ENCODE results near the gene EXOC4. TPM values are rescaled to one million over a fixed set of nuclear protein-coding genes. Genes with fewer than 3 reads are reported as not detected.

EXOC4 gene
- total RNA-seq, 1 donor from 2014 or later = 41.3 TPM

DNA sequence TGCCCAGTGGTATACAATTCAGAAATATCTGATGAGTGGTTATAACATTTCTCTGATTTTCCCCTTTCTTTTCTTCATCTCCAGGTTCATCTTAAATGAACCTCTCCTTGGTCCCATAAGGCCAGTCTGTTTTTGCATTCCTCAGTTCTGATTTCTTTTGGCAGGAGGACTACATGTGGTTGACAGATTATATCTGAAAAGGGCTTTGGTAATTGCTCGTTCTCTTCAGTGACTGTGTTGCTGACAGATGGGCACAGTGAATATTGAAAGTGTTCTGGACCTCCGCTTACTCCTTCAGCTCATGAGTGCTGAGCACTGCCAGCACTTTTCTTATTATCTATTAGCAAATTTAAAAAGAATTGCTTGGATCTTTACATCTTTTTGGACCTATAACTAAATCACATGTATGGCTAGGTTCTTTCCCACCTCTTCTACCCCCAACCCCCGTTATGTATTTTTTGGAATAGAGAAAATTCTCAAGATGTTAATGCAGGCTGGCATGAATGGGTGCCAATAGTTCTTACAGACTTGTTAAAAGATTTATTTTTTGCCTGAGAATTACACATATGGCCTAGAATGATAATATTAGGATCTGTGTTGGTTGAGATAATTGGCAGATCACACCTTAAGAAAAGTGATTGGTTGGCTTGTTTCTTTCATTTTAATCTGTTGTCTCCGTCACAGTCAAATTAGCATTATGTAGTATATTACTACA, 323.0 kb downstream of the EXOC4 start:
- H3K4me3 ChIP-seq (ENCODE audit: low read depth, low read length) = no peak overlapping the region
- TF ChIP-seq, protein P1, sequence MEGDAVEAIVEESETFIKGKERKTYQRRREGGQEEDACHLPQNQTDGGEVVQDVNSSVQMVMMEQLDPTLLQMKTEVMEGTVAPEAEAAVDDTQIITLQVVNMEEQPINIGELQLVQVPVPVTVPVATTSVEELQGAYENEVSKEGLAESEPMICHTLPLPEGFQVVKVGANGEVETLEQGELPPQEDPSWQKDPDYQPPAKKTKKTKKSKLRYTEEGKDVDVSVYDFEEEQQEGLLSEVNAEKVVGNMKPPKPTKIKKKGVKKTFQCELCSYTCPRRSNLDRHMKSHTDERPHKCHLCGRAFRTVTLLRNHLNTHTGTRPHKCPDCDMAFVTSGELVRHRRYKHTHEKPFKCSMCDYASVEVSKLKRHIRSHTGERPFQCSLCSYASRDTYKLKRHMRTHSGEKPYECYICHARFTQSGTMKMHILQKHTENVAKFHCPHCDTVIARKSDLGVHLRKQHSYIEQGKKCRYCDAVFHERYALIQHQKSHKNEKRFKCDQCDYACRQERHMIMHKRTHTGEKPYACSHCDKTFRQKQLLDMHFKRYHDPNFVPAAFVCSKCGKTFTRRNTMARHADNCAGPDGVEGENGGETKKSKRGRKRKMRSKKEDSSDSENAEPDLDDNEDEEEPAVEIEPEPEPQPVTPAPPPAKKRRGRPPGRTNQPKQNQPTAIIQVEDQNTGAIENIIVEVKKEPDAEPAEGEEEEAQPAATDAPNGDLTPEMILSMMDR (conservative IDR thresholded peaks at IDR 0.05; ENCODE audit: low read depth, low read length) = no peak
- DNase-seq (ENCODE audit: low read depth) = no peak

DNA sequence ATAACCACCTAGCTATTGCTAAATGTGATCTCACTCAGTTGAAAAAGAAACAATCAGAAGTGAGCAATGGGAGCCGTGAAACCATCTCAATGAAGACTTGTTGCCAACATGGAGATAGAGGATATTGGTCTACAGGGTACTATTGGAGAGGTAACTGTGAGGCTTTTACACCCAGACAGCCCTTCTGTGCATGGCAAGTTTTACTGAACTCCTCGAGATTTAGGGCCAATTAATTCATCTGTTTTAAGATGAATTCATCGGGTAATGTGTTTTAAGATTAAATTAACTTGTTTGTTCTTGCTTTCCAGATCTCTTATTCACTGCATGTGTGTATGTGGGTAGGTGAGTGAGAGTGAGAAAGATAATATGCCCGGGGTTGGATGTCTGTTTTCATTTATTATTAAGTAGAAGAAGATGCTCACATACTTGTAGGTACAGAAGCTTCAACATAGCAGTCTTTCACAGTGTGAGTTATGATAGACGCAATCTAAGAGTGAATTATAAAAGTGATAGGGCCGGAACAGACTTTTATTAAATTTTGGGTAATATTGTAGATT, 323.8 kb downstream of the EXOC4 start:
- H3K4me3 ChIP-seq (ENCODE audit: low read depth, low read length) = no peak overlapping the region
- no peak for DNase-seq (ENCODE audit: low read depth)
- TF ChIP-seq, protein P1 (conservative IDR thresholded peaks at IDR 0.05; ENCODE audit: low read depth, low read length) = no peak

DNA sequence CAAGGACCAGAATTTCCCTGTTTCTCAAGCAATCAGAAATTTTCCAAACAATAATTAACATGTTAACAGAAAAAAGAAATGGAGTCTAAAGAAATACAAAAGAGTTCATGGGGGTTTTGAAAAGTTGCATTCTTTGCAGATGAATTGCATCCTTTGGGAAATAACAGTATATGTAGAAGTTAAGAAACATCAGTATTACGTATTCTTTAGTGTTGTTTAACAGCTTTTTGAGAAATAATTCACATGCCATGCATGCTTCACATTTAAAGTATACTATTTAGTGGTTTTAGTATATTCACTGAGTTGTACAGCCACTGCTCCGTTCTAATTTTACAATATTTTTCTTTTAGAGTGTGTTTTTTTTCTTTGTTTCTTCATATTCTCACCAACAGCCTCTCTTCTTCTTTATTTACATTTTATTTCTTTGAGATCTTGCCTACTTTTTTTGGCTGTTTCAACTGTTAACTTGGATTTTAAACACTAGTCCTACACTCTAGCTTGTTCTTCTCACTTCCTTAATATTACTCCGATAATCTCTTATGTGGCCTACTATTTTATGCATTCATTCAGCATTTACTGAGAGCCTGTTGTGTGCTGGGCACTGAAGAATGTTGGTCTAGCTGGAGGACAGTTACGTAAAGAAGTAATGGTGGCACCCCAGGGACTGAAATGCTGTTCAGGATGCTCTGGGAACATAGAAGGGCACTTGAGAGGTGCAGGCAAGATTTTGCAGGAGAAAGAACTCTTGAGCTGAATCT, 330.1 kb downstream of the EXOC4 start:
- TF ChIP-seq, protein P1 (conservative IDR thresholded peaks at IDR 0.05; ENCODE audit: low read depth, low read length) = no peak
- H3K4me3 ChIP-seq (ENCODE audit: low read depth, low read length) = no peak overlapping the region
- no peak for DNase-seq (ENCODE audit: low read depth)

DNA sequence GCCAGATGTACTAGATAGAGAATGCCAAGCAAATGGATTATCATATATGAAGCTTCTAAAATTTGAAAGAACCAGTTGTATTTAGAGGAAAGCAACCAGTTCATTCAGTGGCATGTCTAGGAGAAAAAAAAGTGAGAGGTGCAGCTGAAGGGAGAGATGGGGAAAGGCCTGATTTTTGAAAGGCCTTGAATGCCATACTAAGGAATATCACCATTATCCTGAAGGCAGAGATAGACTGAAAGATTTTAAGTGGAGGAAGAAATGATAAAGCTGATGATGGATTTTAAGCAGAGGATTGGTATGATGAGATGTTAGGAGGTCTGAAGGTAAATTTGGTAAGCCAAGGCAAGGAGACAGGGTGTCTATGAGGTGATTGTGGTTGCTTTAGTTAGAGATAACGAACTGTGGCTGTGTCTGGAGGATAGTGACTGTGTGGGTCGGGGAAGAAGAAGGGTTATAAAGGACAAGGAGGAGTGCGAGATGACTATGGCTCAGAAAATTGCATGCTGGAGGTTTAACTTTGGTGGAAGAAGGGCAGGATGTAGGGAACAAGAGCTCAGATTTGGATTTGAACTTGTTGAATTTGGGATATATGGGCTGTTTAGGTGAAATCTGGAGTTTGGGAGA, 330.8 kb downstream of the EXOC4 start:
- TF ChIP-seq, protein P1 (conservative IDR thresholded peaks at IDR 0.05; ENCODE audit: low read depth, low read length) = no peak
- H3K4me3 ChIP-seq (ENCODE audit: low read depth, low read length) = no peak overlapping the region
- no peak for DNase-seq (ENCODE audit: low read depth)

DNA sequence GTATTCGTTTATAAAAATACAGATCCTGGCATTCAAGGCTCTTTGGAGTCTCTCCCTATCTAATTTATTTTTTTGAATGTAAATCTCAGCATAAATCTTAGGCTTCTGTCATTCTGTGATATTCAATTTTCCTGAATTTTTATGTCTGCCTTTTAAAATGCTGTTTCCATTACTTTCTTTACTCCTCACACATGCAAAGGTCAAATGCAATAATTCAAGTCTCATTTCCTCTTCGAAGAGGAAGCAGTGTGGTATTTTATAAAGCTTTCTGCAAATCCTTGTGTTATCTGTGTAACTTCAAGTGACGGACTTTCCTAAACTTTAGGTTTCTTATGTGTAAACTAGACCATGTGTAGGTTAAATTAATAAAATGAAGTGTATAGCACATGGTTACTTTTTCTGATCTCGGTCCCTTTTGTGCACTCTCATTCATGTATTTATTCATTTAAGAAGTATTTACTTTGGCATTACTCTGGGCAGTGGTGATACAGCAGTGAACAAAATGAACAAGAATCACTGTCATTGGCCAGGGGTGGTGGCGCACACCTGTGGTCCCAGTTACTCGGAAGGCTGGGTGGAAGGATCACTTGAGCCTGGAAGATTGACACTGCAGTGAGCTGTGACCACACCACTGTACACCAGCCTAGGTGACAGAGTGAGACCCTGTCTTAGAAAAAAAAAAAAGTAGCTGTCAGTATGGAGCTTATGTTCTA, 332.2 kb downstream of the EXOC4 start:
- TF ChIP-seq, protein P1 (conservative IDR thresholded peaks at IDR 0.05; ENCODE audit: low read depth, low read length) = no peak
- H3K4me3 ChIP-seq (ENCODE audit: low read depth, low read length) = no peak overlapping the region
- no peak for DNase-seq (ENCODE audit: low read depth)

DNA sequence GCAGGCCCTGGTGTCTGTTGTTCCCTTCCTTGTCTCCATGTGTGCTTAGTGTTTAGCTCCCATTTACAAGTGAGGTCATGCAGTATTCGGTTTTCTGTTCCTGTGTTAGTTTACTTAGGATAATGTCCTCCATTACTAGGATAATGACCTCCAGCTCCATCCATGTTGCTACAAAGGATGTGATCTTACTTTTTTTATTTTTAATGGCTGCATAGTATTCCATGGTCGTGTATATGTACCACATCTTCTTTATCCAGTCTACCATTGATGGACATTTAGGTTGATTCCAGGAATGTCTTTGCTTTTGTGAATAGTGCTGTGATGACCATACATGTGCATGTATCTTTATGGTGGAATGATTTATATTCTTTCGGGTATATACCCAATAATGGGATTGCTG, 333.4 kb downstream of the EXOC4 start:
- no peak for DNase-seq (ENCODE audit: low read depth)
- no peak overlapping the region for H3K4me3 ChIP-seq (ENCODE audit: low read depth, low read length)
- TF ChIP-seq, protein P1 (conservative IDR thresholded peaks at IDR 0.05; ENCODE audit: low read depth, low read length) = no peak
